ENCODE results near the gene PTPRR. TPM values are rescaled to one million over a fixed set of nuclear protein-coding genes. Genes with fewer than 3 reads are reported as not detected.

PTPRR gene
- total RNA-seq, 4 donors from 2014 or later = 0.57 to 2.1 (median 0.84) TPM

DNA sequence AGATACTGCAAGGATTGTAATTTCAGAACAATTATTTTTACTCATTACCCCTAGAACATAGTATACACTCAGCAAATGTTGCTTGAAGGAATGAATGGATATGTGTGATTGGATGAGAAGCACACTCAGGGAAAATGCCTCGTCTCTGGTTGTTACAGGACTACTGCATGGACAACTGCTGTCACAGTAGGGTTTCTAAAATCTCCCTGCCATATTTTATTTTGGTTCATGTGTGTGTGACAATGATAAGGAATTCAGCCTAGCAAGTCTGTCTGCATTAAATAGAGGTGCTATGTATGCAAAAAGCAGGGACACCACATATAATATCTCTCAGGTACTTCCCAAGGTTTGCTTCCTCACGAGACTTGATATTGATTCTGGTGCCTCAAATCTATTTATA lies 1.4 kb downstream of the PTPRR start:
- intact Hi-C loops (cut with DNase I) = no loop called here
- no peak for TF ChIP-seq POLR2A (IDR thresholded peaks at IDR 0.05; ENCODE audit: low read depth)
- TF ChIP-seq, protein P1, sequence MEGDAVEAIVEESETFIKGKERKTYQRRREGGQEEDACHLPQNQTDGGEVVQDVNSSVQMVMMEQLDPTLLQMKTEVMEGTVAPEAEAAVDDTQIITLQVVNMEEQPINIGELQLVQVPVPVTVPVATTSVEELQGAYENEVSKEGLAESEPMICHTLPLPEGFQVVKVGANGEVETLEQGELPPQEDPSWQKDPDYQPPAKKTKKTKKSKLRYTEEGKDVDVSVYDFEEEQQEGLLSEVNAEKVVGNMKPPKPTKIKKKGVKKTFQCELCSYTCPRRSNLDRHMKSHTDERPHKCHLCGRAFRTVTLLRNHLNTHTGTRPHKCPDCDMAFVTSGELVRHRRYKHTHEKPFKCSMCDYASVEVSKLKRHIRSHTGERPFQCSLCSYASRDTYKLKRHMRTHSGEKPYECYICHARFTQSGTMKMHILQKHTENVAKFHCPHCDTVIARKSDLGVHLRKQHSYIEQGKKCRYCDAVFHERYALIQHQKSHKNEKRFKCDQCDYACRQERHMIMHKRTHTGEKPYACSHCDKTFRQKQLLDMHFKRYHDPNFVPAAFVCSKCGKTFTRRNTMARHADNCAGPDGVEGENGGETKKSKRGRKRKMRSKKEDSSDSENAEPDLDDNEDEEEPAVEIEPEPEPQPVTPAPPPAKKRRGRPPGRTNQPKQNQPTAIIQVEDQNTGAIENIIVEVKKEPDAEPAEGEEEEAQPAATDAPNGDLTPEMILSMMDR (IDR thresholded peaks at IDR 0.05) = no peak
- no peak for TF ChIP-seq EP300 (IDR thresholded peaks at IDR 0.05)
- TF ChIP-seq POLR2AphosphoS5 (IDR thresholded peaks at IDR 0.05) = no peak
- Histone ChIP-seq H3K36me3 (no peaks in the 10 kb centered on the region), H3K27me3 (peaks cover 0 to 20% (median 5%) of the 10 kb centered on the region in 4 donors), H3K4me3 (no peak overlapping the region), H3K9me3 (no peaks in the 10 kb centered on the region), H3K4me1 (peaks cover 0 to 10% (median 5%) of the 10 kb centered on the region in 4 donors), H3K27ac (replicated peaks in 1 of 4) (no peak overlapping the region)
- no peak for DNase-seq (ENCODE audit: extremely low spot score)
- WGBS = 77% methylated on average over 2 of the region's 2 CpGs

DNA sequence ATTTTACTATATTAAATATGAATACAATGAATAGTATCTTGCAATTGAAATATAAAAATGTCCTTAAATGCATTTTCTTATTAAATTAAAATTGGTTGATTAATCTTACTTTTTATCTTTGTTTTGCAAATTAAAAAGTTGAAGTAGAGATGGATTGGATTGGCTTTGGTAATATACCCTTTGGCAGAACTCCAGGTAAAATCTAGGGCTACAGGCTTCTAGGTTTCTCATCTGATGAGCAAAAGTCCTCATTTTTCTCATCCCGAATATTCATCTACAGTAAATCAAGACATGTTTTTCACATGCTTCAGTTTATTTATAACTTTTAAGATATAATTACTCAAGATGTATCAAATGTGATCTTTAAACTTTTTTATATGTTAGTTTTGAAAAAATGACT lies 2.2 kb downstream of the PTPRR start:
- 82% methylated on average over 1 of the region's 1 CpG for whole genome bisulfite sequencing
- no peak overlapping the region for H3K27ac ChIP-seq (replicated peaks in 1 of 4)
- peaks cover 0 to 20% (median 5%) of the 10 kb centered on the region in 4 donors for H3K27me3 ChIP-seq
- no peak for DNase-seq (ENCODE audit: extremely low spot score)
- TF ChIP-seq POLR2A (IDR thresholded peaks at IDR 0.05; ENCODE audit: low read depth) = no peak
- no peak for TF ChIP-seq EP300 (IDR thresholded peaks at IDR 0.05)
- intact Hi-C loops (cut with DNase I) = no loop called here
- no peaks in the 10 kb centered on the region for H3K9me3 ChIP-seq
- H3K4me3 ChIP-seq = no peak overlapping the region
- H3K36me3 ChIP-seq = no peaks in the 10 kb centered on the region
- peaks cover 0 to 10% (median 5%) of the 10 kb centered on the region in 4 donors for H3K4me1 ChIP-seq

DNA sequence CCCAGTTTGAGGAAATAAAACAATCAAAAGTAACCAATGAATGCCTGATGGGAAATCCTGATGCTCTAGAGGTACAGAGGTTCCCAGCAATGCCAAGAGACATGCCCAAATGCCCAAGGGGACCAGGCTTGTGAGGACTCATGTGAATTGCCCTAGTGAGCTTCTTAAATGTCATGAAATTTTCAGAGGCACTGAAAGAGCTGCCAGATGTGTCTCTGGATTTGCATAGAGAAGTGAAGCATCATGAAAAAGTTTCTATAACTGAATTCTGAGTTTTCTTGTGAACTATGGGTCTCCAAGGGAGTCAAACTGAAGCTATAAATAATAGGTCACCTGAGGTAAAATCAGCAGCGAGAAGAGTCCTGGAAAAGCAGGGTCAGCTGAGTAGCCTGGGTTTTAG lies 9.9 kb downstream of the PTPRR start:
- intact Hi-C loops (cut with DNase I) = no loop called here
- WGBS = 57% methylated on average over 1 of the region's 1 CpG

DNA sequence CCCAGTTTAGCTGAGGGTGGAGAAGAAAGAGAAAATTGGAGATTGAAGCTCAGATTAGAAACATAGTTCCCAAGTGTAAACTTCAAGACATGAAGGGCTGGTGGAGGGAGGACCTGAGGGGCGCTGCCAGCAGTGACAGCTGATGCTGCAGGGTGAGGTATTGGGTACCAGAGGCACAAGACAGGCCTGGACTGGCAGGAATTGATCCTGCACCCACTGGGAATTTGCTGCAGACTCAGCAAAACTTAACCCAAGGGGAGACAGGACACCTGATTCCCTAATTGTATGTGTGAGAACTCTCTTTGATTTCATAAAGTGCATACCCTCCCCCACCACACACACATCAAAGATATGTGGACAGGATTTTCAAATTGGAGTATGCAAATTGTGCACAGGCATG lies 11.6 kb downstream of the PTPRR start:
- Histone ChIP-seq H3K27me3 (peaks cover 0 to 4% (median 0%) of the 10 kb centered on the region in 4 donors), H3K36me3 (no peaks in the 10 kb centered on the region), H3K4me3 (no peak overlapping the region), H3K4me1 (no peaks in the 10 kb centered on the region), H3K9me3 (no peaks in the 10 kb centered on the region), H3K27ac (replicated peaks in 1 of 4) (no peak overlapping the region)
- WGBS = 56% methylated on average over 1 of the region's 1 CpG
- intact Hi-C loops (cut with DNase I) = no loop called here
- DNase-seq (ENCODE audit: extremely low spot score) = no peak
- TF ChIP-seq, protein P1 (IDR thresholded peaks at IDR 0.05) = no peak
- no peak for TF ChIP-seq EP300 (IDR thresholded peaks at IDR 0.05)
- no peak for TF ChIP-seq POLR2A (IDR thresholded peaks at IDR 0.05; ENCODE audit: low read depth)
- TF ChIP-seq POLR2AphosphoS5 (IDR thresholded peaks at IDR 0.05) = no peak

More for the DNA sequence above, 9.9 kb downstream of the PTPRR start:
- no peak overlapping the region for H3K4me3 ChIP-seq
- peaks cover 0 to 4% (median 0%) of the 10 kb centered on the region in 4 donors for H3K27me3 ChIP-seq
- TF ChIP-seq EP300 (IDR thresholded peaks at IDR 0.05) (no peak), POLR2AphosphoS5 (IDR thresholded peaks at IDR 0.05) (no peak), POLR2A (IDR thresholded peaks at IDR 0.05; ENCODE audit: low read depth) (no peak)
- TF ChIP-seq, protein P1 (IDR thresholded peaks at IDR 0.05) = no peak
- no peaks in the 10 kb centered on the region for H3K9me3 ChIP-seq
- no peak overlapping the region for H3K27ac ChIP-seq (replicated peaks in 1 of 4)
- H3K4me1 ChIP-seq = no peaks in the 10 kb centered on the region
- no peak for DNase-seq (ENCODE audit: extremely low spot score)
- H3K36me3 ChIP-seq = no peaks in the 10 kb centered on the region

DNA sequence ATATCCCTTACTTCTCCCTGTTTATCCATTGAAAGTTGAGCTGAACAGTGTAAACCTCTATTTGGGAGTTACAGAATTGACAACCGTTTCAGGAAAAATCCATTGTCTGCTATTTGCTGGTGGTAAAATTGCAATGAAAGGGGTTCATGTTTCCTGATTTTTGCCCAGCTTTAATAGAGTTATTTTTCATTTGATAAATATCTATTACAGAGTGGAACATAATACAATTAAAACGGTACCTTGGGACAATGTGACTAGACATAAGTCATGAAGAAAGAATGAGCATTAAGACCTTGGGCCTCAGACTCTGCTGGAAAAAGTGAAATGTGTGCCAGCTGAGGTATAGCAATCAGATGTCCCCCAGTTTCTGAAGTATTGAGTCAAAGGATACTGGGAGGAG lies 13.1 kb downstream of the PTPRR start:
- Histone ChIP-seq H3K9me3 (no peaks in the 10 kb centered on the region), H3K4me1 (no peaks in the 10 kb centered on the region), H3K4me3 (no peak overlapping the region), H3K27ac (replicated peaks in 1 of 4) (no peak overlapping the region), H3K27me3 (peaks cover 0 to 4% (median 0%) of the 10 kb centered on the region in 4 donors), H3K36me3 (no peaks in the 10 kb centered on the region)
- TF ChIP-seq, protein P1 (IDR thresholded peaks at IDR 0.05) = no peak
- TF ChIP-seq POLR2AphosphoS5 (IDR thresholded peaks at IDR 0.05) (no peak), POLR2A (IDR thresholded peaks at IDR 0.05; ENCODE audit: low read depth) (no peak), EP300 (IDR thresholded peaks at IDR 0.05) (no peak)
- DNase-seq (ENCODE audit: extremely low spot score) = no peak
- 36% methylated on average over 2 of the region's 2 CpGs for WGBS
- intact Hi-C loops (cut with DNase I) = no loop called here

All from esophagus muscularis mucosa (tissue), 4 donors.